GM18498 (cell line): ENCODE results near the gene TAOK3.
"Not testable (repeated sequence)": the region's sequence is repeated elsewhere in the genome, so short reads cannot be mapped to it uniquely, and the experiment has no call there.

ENCODE experiments used
- ATAC-seq: cut with Tn5 transposase; IDR thresholded peaks from one replicate; pipeline ENCODE4 v1.9.1; 2021; ENCODE audit warnings: mild to moderate bottlenecking, moderate library complexity; ENCODE audit not compliant: unreplicated experiment

The TAOK3 gene

GRCh38 chr12:118307069-118307954, 65.4 kb downstream of the TAOK3 start:
- peak; percentile 70 for ATAC-seq

GRCh38 chr12:118304093-118304492, 68.6 kb downstream of the TAOK3 start:
- no peak for ATAC-seq

- ATAC-seq: no peak
Measured at GRCh38 chr12:118302053-118302452, 70.7 kb downstream of the TAOK3 start.

- no peak for ATAC-seq
Measured at GRCh38 chr12:118299791-118300460, 72.8 kb downstream of the TAOK3 start.

- ATAC-seq: no peak
Measured at GRCh38 chr12:118297284-118297683, 75.4 kb downstream of the TAOK3 start.

- no peak for ATAC-seq
Measured at GRCh38 chr12:118292836-118293235, 79.9 kb downstream of the TAOK3 start.

- no peak for ATAC-seq
Measured at GRCh38 chr12:118290130-118290529, 82.6 kb downstream of the TAOK3 start.

GRCh38 chr12:118288174-118288573, 84.5 kb downstream of the TAOK3 start:
- ATAC-seq: no peak

GRCh38 chr12:118287728-118288127, 85.0 kb downstream of the TAOK3 start:
- no peak for ATAC-seq

- ATAC-seq: no peak
Measured at GRCh38 chr12:118282767-118283166, 89.9 kb downstream of the TAOK3 start.

- not testable (repeated sequence) for ATAC-seq
Measured at GRCh38 chr12:118278288-118278687, 94.4 kb downstream of the TAOK3 start.

- ATAC-seq: no peak
Measured at GRCh38 chr12:118274066-118274465, 98.6 kb downstream of the TAOK3 start.

- no peak for ATAC-seq
Measured at GRCh38 chr12:118271770-118272417, 100.8 kb downstream of the TAOK3 start.

- no peak for ATAC-seq
Measured at GRCh38 chr12:118271183-118271582, 101.5 kb downstream of the TAOK3 start.

- ATAC-seq: no peak
Measured at GRCh38 chr12:118269806-118270205, 102.9 kb downstream of the TAOK3 start.

- no peak for ATAC-seq
Measured at GRCh38 chr12:118259079-118259478, 113.6 kb downstream of the TAOK3 start.

- no peak for ATAC-seq
Measured at GRCh38 chr12:118256352-118256751, 116.4 kb downstream of the TAOK3 start.

GRCh38 chr12:118249547-118249946, 123.2 kb downstream of the TAOK3 start:
- no peak for ATAC-seq

- ATAC-seq: not testable (repeated sequence)
Measured at GRCh38 chr12:118245886-118246285, 126.8 kb downstream of the TAOK3 start.

GRCh38 chr12:118238888-118239287, 133.8 kb downstream of the TAOK3 start:
- peak; percentile 57 for ATAC-seq

GRCh38 chr12:118237908-118238307, 134.8 kb downstream of the TAOK3 start:
- no peak for ATAC-seq
